Natural killer cell (primary cell): Measurements from ENCODE around the gene HYAL3. TPM values are rescaled to one million over a fixed set of nuclear protein-coding genes. Genes with fewer than 3 reads are reported as not detected.

ENCODE experiments used
- ATAC-seq, 3 donors: fragments of 150-1000 bp in 2 of 3; fragments of 200-7000 bp in 1 of 3; cut with Tn5 transposase; 1 replicate in 1 of 3; 2 replicates in 2 of 3; pipeline ENCODE4 v1.10.0; 2021; ENCODE audit warnings: mild to moderate bottlenecking in 2 of 3, moderate library complexity in 2 of 3
- DNase-seq, 2 donors: peaks; one replicate each; pipeline versions ENCODE4 v3.0.0 to v3.0.0-alpha.2; 2013 to 2021; ENCODE audit warnings: mixed read lengths in 1 of 2
- H3K27ac ChIP-seq: one replicate; pipeline ENCODE4 v1.5.1; 2013; ENCODE audit warnings: mild to moderate bottlenecking, low read length
- H3K27me3 ChIP-seq: one replicate; pipeline ENCODE4 v1.6.1; 2013; ENCODE audit warnings: low read length; ENCODE audit not compliant: control insufficient read depth, insufficient read depth
- H3K36me3 ChIP-seq: one replicate; pipeline ENCODE4 v1.6.1; 2013; ENCODE audit warnings: low read length; ENCODE audit not compliant: control insufficient read depth, insufficient read depth
- H3K4me1 ChIP-seq: one replicate; pipeline ENCODE4 v1.6.1; 2013; ENCODE audit warnings: low read length; ENCODE audit not compliant: control insufficient read depth, insufficient read depth
- H3K4me3 ChIP-seq: one replicate; pipeline ENCODE4 v1.5.1; 2013; ENCODE audit warnings: low read length
- H3K9me3 ChIP-seq: one replicate; pipeline ENCODE4 v1.6.1; 2013; ENCODE audit warnings: low read length; ENCODE audit not compliant: control insufficient read depth, insufficient read depth
- H3K27ac Mint-ChIP-seq, 2 donors: one replicate each; pipeline ENCODE4 v1.8.0; 2022; ENCODE audit warnings: mild to moderate bottlenecking in 2 of 2, mixed read lengths in 2 of 2, moderate library complexity in 1 of 2
- H3K27me3 Mint-ChIP-seq, 2 donors: one replicate each; pipeline ENCODE4 v1.8.0; 2022; ENCODE audit warnings: low read depth in 2 of 2, mixed read lengths in 2 of 2
- H3K36me3 Mint-ChIP-seq: one replicate; pipeline ENCODE4 v1.8.0; 2022; ENCODE audit warnings: mixed read lengths
- H3K4me1 Mint-ChIP-seq, 2 donors: one replicate each; pipeline ENCODE4 v1.8.0; 2022; ENCODE audit warnings: mixed read lengths in 2 of 2
- H3K4me3 Mint-ChIP-seq: one replicate; pipeline ENCODE4 v1.8.0; 2022; ENCODE audit warnings: mild to moderate bottlenecking, moderate library complexity, mixed read lengths
- H3K9me3 Mint-ChIP-seq, 2 donors: one replicate each; pipeline ENCODE4 v1.8.0; 2022; ENCODE audit warnings: mixed read lengths in 2 of 2
- WGBS: methylation state at CpG from one replicate; pipeline ENCODE4 v1.1.7; 2013; ENCODE audit warnings: missing lambda C conversion rate; ENCODE audit not compliant: insufficient coverage; 5-methylcytosine and 5-hydroxymethylcytosine counted together
- intact Hi-C: fragments of 100-400 bp; cut with micrococcal nuclease; formaldehyde crosslinking; loops from one replicate; pipeline ENCODE4 v1.14.2; 2022
- total RNA-seq, 4 donors: library from RNA; stranded (reverse); fragments of 120-200 nt in 1 of 4; gene quantifications; one replicate each; pipeline versions ENCODE4 v1.2.3 to v1.2.4, GENCODE V29; 2013 to 2022
- TF ChIP-seq, protein P1 (sequence below): fragments of 200-600 bp; IDR thresholded peaks from one replicate; pipeline ENCODE4 v1.8.0; 2022; ENCODE audit warnings: antibody characterized with exemption

The HYAL3 gene
- total RNA-seq, 3 donors from 2014 or later (not counting 1 experiment from before 2014, with no cell fraction given): 0.93 to 2.0 (median 1.2) TPM

DNA sequence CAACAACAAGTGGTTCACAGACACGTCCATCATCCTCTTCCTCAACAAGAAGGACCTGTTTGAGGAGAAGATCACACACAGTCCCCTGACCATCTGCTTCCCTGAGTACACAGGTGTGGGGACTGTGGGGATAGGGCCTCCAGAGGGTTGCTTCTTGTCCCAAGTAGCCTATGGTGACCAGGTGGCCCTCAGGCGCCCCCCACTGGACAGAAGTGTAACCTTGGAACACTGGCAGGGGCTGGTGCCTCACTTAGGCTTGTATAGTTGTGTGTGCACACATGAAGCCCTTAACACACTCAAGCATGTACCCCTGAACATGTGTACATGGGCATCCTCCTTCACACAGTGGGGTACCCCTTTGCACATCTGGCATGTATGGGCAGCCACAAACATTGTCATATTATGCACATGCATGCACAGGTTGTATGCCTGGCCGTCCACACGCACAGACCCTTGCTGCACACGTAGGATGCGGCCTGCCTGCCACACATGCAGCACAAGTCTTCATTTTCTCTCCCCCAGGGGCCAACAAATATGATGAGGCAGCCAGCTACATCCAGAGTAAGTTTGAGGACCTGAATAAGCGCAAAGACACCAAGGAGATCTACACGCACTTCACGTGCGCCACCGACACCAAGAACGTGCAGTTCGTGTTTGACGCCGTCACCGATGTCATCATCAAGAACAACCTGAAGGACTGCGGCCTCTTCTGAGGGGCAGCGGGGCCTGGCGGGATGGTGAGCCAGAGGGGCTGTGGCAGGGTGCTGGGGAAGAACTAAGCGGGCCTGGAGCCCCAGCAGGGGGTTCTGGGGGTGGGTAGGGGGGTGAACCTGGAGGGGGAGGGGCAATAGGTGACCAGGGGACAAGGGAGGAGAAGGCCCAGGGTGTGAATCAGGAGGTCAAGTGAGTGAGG, 42.0 kb downstream of the HYAL3 start:
- Mint-ChIP-seq H3K4me3 (peak overlapping the region; percentile 2), H3K27ac (peak overlapping the region; percentile 39 to 50), H3K36me3 (no peaks in the 10 kb centered on the region), H3K27me3 (no peaks in the 10 kb centered on the region), H3K9me3 (no peaks in the 10 kb centered on the region), H3K4me1 (peaks cover 5 to 34% of the 10 kb centered on the region in 2 donors)
- Histone ChIP-seq H3K4me1 (peaks cover 46% of the 10 kb centered on the region), H3K27ac (no peak overlapping the region), H3K4me3 (no peak overlapping the region), H3K27me3 (no peaks in the 10 kb centered on the region), H3K9me3 (no peaks in the 10 kb centered on the region), H3K36me3 (peaks cover 62% of the 10 kb centered on the region)
- DNase-seq (peak in 1 of 2 donors; percentile 55), ATAC-seq (no peak)
- WGBS: 96% methylated on average over 20 of the region's 20 CpGs
- intact Hi-C loops: no loop called here
- TF ChIP-seq, protein P1, sequence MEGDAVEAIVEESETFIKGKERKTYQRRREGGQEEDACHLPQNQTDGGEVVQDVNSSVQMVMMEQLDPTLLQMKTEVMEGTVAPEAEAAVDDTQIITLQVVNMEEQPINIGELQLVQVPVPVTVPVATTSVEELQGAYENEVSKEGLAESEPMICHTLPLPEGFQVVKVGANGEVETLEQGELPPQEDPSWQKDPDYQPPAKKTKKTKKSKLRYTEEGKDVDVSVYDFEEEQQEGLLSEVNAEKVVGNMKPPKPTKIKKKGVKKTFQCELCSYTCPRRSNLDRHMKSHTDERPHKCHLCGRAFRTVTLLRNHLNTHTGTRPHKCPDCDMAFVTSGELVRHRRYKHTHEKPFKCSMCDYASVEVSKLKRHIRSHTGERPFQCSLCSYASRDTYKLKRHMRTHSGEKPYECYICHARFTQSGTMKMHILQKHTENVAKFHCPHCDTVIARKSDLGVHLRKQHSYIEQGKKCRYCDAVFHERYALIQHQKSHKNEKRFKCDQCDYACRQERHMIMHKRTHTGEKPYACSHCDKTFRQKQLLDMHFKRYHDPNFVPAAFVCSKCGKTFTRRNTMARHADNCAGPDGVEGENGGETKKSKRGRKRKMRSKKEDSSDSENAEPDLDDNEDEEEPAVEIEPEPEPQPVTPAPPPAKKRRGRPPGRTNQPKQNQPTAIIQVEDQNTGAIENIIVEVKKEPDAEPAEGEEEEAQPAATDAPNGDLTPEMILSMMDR: peak; percentile 30

DNA sequence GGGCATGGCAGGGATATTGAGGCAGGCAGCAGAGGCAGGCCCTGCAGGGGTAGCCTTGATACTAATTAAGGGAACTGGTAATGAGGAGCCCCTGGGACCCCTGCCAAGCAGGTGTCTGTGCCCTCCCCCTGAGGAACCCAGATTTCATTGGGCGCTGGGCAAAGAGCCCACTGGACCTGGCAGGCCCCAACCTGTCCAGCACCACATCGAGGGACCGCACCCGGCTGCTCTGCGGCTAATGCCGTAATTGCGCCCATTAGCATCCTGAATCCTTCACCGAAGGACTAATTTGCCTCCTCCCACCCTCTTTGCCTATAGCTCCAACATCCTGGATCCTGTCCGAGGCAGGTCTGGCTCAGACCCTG, 44.0 kb downstream of the HYAL3 start:
- Mint-ChIP-seq H3K27me3 (no peaks in the 10 kb centered on the region), H3K27ac (peak overlapping the region in 1 of 2 donors; percentile 77), H3K4me3 (no peak overlapping the region), H3K9me3 (no peaks in the 10 kb centered on the region), H3K36me3 (no peaks in the 10 kb centered on the region), H3K4me1 (peaks cover 18 to 51% of the 10 kb centered on the region in 2 donors)
- ATAC-seq (no peak), DNase-seq (no peak)
- Histone ChIP-seq H3K9me3 (no peaks in the 10 kb centered on the region), H3K27ac (no peak overlapping the region), H3K4me1 (peaks cover 55% of the 10 kb centered on the region), H3K27me3 (no peaks in the 10 kb centered on the region), H3K4me3 (no peak overlapping the region), H3K36me3 (peaks cover 71% of the 10 kb centered on the region)
- 98% methylated on average over 9 of the region's 9 CpGs for WGBS
- TF ChIP-seq, protein P1: no peak
- intact Hi-C loops: no loop called here

DNA sequence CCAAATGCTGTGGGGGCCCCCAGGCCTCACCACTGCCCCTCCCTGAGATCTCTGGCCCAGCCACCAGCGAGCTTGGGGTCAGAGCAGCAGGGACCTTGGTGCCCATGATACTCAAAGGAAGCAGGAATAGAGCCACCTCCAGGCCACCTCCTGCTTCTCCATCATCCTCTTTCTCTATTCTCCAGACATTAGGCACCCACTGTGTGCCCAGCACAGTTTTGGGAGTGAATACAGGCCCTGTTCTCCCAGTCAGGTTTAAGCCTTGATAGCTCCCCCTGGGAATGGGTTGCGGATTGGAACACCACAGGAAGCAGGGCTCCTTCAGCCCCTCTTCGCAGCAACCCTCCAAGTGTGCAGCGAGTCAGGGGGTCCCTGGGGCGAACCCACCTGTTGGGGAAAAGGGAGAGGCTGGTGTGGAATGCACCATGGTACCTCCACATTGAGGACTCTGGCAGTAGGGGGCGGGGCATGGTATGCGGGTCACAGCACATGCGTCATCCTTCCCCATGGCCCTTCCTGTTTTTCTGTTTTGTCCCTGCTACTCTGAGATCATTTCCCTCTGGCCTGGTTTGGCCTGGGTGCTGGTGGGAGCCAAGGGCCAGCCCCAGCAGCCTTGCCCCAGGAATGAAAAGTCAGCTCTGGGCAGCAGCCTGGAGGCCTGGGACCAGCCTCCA, 44.5 kb downstream of the HYAL3 start:
- H3K4me3 ChIP-seq: no peak overlapping the region
- H3K27me3 ChIP-seq: no peaks in the 10 kb centered on the region
- TF ChIP-seq, protein P1: no peak
- H3K36me3 ChIP-seq: peaks cover 70% of the 10 kb centered on the region
- H3K27ac ChIP-seq: no peak overlapping the region
- no peaks in the 10 kb centered on the region for H3K27me3 Mint-ChIP-seq
- no peaks in the 10 kb centered on the region for H3K9me3 ChIP-seq
- H3K4me1 Mint-ChIP-seq: peaks cover 19 to 52% of the 10 kb centered on the region in 2 donors
- ATAC-seq: peak in 1 of 3 donors; percentile 69
- H3K9me3 Mint-ChIP-seq: no peaks in the 10 kb centered on the region
- WGBS: 81% methylated on average over 8 of the region's 8 CpGs
- H3K36me3 Mint-ChIP-seq: no peaks in the 10 kb centered on the region
- H3K27ac Mint-ChIP-seq: peak overlapping the region in 1 of 2 donors; percentile 77
- H3K4me1 ChIP-seq: peaks cover 57% of the 10 kb centered on the region
- intact Hi-C loops: no loop called here
- H3K4me3 Mint-ChIP-seq: no peak overlapping the region
- no peak for DNase-seq
